HFFc6 (cell line): ENCODE measurements around the gene ASPSCR1. TPM values are rescaled to one million over a fixed set of nuclear protein-coding genes. Genes with fewer than 3 reads are reported as not detected.

Experiments used
- DNase-seq: peaks from one replicate; pipeline ENCODE4 v3.0.0-alpha.2; 2018
- H3K27ac Mint-ChIP-seq: 2 replicates; pipeline ENCODE4 v1.8.0; 2020; ENCODE audit warnings: mild to moderate bottlenecking, mixed read lengths
- H3K27me3 Mint-ChIP-seq: 2 replicates; pipeline ENCODE4 v1.8.0; 2021; ENCODE audit warnings: mild to moderate bottlenecking, moderate library complexity, mixed read lengths; ENCODE audit not compliant: insufficient read depth
- H3K36me3 Mint-ChIP-seq: 2 replicates; pipeline ENCODE4 v1.8.0; 2021; ENCODE audit warnings: low read depth, mixed read lengths
- H3K4me1 Mint-ChIP-seq: 2 replicates; pipeline ENCODE4 v1.8.0; 2020; ENCODE audit warnings: low read depth, mixed read lengths
- H3K4me3 Mint-ChIP-seq: 2 replicates; pipeline ENCODE4 v1.8.0; 2020; ENCODE audit warnings: mild to moderate bottlenecking, moderate library complexity, mixed read lengths
- H3K9me3 Mint-ChIP-seq: 2 replicates; pipeline ENCODE4 v1.8.0; 2020; ENCODE audit warnings: mild to moderate bottlenecking, mixed read lengths
- total RNA-seq, 6 experiments: library from RNA; stranded (reverse); fragmentation: NEBNext Ultra II Directional; extraction: Animal tissue kit (Norgen Biotek cat#: 25700); gene quantifications; 2 replicates in 1 of 6; 3 replicates in 5 of 6; pipeline ENCODE4 v1.2.3, GENCODE V29; 2021
- TF ChIP-seq, protein P1 (sequence below): fragments of 200-600 bp; sonication (generic); IDR thresholded peaks from 2 replicates; pipeline ENCODE4 v1.5.0; 2021; ENCODE audit warnings: antibody characterized with exemption, mild to moderate bottlenecking

The ASPSCR1 gene
- total RNA-seq, 6 experiments from 2014 or later: 26.6 to 36.8 (median 34.7) TPM

DNA sequence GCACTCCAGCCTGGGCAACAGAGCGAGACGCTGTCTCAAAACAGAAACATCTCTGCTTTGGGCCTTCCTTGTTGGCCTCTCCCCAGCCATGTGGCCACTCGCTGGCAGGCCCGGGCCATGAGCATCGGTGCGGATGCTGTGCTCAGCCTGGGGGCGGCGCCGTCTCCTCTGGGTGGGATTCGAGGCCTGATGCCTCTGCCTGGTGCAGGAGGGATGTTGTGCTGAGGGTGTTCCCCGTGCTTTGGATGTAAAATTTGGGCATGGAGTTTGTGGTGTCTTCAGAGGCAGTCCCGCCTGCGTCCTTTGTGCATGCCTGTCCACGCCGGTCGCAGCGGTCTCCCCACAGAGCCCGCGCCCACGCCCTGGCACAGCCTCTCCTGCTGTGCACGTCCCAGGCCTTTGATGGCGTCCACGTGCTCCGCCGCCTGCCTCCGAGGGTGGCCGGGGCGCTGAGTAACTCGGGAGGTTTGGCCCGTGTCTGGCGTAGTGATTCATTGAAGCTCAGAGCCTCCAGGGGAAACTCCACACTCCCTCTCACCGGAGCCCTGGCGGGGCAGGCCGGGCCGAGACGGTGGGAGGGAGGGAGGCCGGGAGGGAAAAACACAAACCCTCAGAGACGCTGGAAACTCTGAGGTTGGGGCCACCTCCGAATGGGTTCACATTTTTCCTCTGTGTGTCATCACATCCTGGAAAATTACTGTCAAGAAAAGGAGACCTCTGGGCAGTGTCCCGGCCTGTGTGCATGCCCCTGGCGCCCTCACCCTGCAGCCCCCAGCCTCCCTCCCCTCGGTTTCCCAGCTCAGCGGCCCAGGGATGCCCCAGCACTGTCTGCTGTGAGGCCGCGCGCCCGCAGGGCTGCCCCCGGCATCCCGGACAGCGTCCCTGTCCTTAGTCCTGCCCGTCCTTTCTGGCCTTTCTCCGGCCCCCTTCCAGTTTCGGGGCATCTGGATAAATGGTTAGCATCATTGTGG lies 26.3 kb downstream of the ASPSCR1 start:
- H3K4me3 Mint-ChIP-seq: peak overlapping the region; percentile 60
- no peaks in the 10 kb centered on the region for H3K27me3 Mint-ChIP-seq
- DNase-seq: peak; percentile 96
- H3K9me3 Mint-ChIP-seq: no peaks in the 10 kb centered on the region
- H3K27ac Mint-ChIP-seq: peak overlapping the region; percentile 92
- H3K4me1 Mint-ChIP-seq: peaks cover 22% of the 10 kb centered on the region
- TF ChIP-seq, protein P1, sequence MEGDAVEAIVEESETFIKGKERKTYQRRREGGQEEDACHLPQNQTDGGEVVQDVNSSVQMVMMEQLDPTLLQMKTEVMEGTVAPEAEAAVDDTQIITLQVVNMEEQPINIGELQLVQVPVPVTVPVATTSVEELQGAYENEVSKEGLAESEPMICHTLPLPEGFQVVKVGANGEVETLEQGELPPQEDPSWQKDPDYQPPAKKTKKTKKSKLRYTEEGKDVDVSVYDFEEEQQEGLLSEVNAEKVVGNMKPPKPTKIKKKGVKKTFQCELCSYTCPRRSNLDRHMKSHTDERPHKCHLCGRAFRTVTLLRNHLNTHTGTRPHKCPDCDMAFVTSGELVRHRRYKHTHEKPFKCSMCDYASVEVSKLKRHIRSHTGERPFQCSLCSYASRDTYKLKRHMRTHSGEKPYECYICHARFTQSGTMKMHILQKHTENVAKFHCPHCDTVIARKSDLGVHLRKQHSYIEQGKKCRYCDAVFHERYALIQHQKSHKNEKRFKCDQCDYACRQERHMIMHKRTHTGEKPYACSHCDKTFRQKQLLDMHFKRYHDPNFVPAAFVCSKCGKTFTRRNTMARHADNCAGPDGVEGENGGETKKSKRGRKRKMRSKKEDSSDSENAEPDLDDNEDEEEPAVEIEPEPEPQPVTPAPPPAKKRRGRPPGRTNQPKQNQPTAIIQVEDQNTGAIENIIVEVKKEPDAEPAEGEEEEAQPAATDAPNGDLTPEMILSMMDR: peak; percentile 38
- no peaks in the 10 kb centered on the region for H3K36me3 Mint-ChIP-seq

DNA sequence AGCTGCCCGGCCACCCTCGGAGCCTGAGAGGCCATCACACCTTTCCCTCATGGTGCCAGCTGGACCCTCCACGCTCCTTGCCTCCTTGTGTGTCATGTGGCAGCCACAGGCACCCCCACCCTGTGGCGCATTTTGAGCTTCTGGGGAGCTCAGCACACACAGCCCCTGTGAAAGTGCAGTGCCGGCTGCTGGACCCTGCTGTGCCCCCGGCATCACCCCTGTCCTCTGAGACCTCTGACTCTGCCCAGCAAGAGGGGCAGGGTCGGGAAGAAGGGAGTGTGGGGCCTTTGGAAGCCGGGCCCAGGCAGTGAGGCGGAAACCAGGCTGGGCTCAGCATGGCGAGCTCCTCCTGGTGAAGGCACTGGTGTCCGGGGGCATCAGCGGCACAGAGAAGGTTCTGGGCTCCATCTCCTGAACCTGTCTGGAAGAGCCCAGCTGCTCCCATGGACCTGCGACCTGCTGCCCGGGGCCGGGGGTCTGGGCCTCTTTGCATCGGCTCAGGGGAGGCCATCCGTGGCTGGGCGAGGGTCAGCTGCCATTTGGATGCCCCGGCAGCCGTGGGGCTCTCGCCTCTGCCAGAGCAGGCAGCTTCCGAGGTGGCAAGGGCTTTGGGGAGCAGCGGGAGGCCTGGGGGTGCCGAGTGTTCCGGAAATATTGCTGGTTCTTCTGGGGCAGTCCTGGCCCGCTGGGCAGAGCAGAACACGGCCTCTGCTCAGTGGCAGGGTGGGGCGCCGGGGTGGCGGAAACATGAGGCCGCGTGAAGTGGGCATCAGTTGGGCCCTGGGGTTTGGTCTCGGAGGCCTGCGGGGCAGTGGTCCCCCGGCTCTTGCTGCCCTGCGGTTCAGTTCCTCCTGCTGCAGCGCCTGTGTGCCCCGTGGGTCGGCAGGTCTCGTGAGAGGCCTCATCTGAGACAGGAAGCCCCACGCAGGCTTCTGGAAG lies 27.4 kb downstream of the ASPSCR1 start:
- TF ChIP-seq, protein P1: no peak
- Mint-ChIP-seq H3K27me3 (no peaks in the 10 kb centered on the region; the same call in 1 of the 2 replicates), H3K4me3 (no peak overlapping the region), H3K4me1 (peaks cover 22% of the 10 kb centered on the region), H3K9me3 (no peaks in the 10 kb centered on the region), H3K27ac (peak overlapping the region; percentile 92), H3K36me3 (no peaks in the 10 kb centered on the region)
- DNase-seq: no peak

DNA sequence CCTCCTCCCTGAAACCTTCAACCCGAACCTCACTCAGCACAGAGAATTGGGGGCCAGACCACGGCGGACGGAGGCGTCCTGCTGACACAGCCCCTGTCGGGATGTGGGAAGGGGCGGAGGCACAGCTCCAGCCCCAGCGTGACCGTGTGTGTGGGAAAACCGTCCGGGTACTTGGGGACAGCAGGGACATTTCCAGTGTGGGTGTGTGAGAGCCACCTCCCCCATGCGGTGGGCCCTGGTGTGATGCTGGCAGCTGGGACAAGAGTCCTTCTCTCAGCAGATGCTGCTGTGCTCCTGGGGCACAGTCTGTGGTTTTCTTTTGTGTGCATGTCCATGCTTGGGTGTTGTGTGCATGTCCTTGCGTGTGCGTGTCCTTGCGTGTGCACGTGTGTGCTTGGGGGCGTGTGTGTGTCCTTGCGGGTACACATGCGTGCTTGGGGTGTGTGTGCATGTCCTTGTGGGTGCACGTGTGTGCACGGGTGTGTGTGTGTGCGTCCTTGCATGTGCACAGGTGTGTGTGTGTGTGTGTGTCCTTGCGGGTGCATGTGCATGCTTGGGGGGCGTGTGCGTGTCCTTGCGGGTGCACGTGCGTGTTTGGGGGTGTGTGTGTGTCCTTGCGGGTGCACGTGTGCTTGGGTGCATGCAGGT lies 28.4 kb downstream of the ASPSCR1 start:
- peak overlapping the region; percentile 29 for H3K27ac Mint-ChIP-seq
- TF ChIP-seq, protein P1: no peak
- no peak for DNase-seq
- peaks cover 22% of the 10 kb centered on the region for H3K4me1 Mint-ChIP-seq
- 0 out of 2 replicates have a peak overlapping the region, but pooled peaks have one; percentile 8 for H3K4me3 Mint-ChIP-seq
- no peaks in the 10 kb centered on the region for H3K9me3 Mint-ChIP-seq
- no peaks in the 10 kb centered on the region; the same call in 1 of the 2 replicates for H3K27me3 Mint-ChIP-seq
- H3K36me3 Mint-ChIP-seq: no peaks in the 10 kb centered on the region

DNA sequence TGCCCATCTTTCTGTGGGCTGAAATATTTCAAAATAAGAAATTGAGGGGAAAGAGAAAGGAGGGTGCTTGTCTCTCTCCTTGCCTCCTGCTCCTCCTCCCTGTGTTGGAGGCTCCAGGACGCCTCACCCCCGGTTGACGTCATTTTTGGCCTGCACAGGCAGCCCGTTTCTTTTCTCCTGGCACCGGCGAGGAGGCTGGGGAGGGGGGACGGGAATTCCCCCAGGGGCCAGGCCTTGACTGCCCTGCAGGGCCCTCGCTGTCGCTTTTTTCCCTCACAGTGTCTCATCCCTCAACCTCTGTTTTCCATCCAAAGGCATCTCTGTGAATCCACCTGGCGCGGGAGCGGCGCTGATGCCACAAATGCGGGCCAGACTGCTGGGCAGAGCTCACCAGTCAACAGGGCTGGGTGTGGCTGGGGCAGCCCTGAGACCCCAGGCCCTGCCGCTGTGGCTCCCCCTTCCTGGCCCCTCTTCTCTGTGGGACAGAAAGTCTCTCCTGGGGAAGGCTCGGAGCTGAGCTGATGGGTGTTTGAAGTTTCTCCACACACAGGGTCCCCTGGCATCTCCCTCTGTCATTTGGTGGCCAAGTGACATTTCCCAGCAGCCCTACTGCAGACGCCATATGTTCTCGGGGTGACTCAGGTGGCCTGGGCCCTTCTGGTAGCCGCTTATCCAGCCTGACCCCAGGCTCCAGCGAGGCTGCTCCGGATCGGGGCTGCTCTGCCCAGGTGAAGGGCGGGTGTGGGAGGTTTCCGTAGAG lies 29.2 kb downstream of the ASPSCR1 start:
- DNase-seq: peak; percentile 43
- Mint-ChIP-seq H3K4me3 (0 out of 2 replicates have a peak overlapping the region, but pooled peaks have one; percentile 8), H3K9me3 (no peaks in the 10 kb centered on the region), H3K36me3 (no peaks in the 10 kb centered on the region), H3K27me3 (no peaks in the 10 kb centered on the region; the same call in 1 of the 2 replicates), H3K4me1 (peaks cover 22% of the 10 kb centered on the region), H3K27ac (peak overlapping the region; percentile 29)
- TF ChIP-seq, protein P1: no peak
